OCI-LY1 (cell line): Measurements from ENCODE around the gene ZNF165.

Experiments used
- CTCF ChIP-seq: fragments of 200-600 bp; sonication (generic), shearing (Covaris generic); IDR thresholded peaks from 2 replicates; pipeline ENCODE4 v1.5.1; 2017; ENCODE audit warnings: mild to moderate bottlenecking, antibody characterized with exemption, low read length, moderate library complexity, mixed read lengths
- EZH2 ChIP-seq: fragments of 200-600 bp; sonication (generic), shearing (Covaris generic); IDR thresholded peaks from 2 replicates; pipeline ENCODE4 v1.8.0; 2017; ENCODE audit warnings: borderline replicate concordance, mixed run types, mild to moderate bottlenecking, antibody characterized with exemption, low read length, moderate library complexity, mixed read lengths

GRCh38 chr6:28080631-28081485 lies 490 bp downstream of the ZNF165 start:
- TF ChIP-seq EZH2 = no peak
- no peak for TF ChIP-seq CTCF
